GM18870 (cell line): ENCODE data around the gene NTSR1.

ENCODE experiments used
- ATAC-seq: cut with Tn5 transposase; IDR thresholded peaks from one replicate; pipeline ENCODE4 v1.9.1; 2021; ENCODE audit warnings: moderate library complexity; ENCODE audit not compliant: unreplicated experiment

The NTSR1 gene

DNA sequence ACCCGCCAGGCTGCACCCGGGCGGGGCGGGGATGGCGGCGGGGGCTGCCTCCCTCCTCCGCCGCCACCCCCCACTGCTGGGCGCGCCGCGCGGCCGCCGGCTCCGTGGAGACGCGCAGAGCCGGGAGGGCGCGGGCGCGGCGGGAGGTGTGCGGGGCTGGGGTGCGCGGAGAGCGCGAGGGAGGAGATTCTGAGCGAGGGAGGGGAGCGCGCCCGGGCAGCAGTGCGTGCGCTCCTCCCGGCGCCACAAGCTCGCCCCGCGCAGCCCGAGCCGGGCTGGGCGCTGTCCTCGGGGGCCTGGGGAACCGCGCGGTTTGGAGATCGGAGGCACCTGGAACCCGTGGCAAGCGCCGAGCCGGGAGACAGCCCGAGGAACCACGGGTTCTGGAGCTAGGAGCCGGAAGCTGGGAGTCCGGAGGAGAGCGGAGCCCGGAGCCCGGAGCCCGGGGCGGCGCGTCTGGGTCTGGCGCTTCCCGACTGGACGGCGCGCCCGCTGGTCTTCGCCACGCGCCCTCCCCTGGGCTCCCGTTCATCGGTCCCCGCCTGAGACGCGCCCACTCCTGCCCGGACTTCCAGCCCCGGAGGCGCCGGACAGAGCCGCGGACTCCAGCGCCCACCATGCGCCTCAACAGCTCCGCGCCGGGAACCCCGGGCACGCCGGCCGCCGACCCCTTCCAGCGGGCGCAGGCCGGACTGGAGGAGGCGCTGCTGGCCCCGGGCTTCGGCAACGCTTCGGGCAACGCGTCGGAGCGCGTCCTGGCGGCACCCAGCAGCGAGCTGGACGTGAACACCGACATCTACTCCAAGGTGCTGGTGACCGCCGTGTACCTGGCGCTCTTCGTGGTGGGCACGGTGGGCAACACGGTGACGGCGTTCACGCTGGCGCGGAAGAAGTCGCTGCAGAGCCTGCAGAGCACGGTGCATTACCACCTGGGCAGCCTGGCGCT, at the start of gene NTSR1:
Gene NTSR1, plus strand, starts transcription at position 246 of the 946 bp plus-strand sequence. Its CDS starts 372 bp downstream, at position 618.
- no peak for ATAC-seq

DNA sequence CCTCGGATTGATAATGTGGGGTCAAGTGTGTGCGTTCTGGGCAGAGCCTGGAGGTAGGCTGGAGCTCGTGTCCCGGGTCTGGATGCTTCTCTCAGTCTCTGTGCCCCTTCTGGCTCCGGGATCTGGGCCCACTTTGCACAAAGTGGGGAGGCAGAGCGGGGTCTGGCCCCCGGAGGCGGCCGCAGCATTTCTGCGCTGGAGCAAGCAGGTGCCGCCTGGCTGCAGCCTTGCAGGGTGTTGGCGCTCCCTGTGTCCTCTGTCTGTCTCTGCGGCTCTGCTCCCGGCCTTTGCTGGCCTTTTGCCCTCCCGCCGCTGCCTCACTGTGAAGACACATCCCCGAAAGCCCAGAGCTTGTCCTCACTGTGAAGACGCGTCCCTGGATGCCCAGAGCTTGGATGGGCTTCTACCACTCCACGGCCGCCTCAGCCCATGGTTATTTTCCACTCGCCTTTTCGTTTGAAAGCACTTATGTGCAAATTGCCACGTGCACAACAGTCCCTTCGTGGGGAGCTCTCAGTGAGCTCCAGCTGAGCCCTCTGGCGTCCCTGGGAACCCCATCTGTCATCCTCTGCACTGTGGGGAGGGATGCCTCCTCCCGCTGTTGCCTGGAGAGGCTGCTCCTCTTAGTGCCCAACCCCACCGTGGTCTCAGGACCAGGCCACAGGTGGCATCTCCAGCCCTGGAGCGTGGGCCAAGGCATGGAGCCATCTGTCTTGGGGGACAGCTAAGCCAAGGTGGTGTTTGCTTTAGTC, 49.0 kb upstream of the NTSR1 start:
- ATAC-seq: no peak

DNA sequence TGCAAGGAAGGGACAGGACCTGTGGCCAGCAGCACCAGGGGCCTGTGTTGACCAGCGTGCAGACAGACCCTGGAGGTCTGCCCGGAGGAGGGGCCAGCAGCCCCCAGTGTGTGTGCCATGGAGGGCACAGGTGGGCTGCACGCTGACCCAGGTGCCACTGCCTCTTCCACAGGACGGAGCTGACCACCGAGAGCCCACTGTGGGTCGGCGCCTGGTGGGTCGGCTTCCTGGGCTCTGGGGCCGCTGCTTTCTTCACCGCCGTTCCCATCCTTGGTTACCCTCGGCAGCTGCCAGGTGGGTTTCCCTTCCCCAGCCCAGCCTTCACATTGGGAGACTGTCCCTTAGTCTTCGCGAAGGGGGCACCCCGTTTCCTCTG, 48.4 kb upstream of the NTSR1 start:
- no peak for ATAC-seq

DNA sequence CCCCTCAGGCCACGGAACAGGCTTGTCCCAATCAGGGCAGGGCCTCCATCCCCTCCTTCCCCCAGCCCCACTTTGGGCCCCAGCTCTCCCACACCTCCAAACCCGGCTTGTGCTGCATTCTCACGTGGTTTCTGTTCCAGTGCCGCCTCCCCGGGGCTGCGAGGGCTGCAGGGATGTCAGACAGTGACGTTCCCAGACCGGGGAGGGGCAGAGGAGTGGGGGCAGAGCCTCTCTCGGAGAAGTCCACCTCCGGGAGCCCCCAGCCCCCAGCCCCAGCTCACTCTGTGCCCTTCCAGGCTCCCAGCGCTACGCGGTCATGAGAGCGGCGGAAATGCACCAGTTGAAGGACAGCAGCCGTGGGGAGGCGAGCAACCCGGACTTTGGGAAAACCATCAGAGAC, 47.9 kb upstream of the NTSR1 start:
- ATAC-seq: no peak

DNA sequence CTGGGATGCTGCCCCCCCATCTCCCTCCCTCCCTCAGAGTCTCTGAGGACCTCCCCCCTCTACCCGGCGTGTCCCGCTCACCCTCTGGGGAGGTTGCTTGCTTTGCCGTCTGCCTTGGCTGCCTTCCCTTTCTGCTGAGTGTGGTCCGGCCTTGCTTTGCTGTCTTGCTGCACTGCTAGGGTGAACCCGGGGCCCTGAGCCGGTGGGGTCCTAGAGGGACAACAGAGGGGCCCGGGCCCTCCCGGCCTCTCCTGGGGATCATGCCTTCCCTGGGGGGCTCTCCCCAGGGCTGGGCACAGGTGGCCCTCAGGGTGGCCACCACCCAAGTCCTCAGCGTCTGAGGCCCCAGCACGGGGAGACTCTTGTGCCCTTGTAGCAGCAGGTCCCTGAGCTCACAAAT, 47.0 kb upstream of the NTSR1 start:
- ATAC-seq: no peak

DNA sequence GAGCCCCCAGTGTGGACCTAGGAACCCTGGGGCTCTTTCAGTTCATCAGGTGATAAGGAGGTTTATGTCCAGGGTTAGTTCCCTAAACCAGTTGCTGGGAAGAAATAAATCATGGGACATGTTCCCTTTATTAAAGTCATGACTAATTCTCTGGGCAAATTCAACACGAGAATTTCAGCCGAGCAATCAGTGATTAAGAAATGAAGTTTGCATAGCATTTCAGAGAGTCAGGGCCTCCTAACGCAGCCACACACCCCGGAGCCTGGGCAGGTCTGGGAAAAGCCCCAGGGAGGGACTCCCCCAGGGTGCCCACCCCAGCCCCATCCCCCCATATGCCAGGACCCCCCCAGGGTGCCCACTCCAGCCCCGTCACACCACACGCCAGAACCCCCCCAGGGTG, 46.2 kb upstream of the NTSR1 start:
- ATAC-seq: no peak

DNA sequence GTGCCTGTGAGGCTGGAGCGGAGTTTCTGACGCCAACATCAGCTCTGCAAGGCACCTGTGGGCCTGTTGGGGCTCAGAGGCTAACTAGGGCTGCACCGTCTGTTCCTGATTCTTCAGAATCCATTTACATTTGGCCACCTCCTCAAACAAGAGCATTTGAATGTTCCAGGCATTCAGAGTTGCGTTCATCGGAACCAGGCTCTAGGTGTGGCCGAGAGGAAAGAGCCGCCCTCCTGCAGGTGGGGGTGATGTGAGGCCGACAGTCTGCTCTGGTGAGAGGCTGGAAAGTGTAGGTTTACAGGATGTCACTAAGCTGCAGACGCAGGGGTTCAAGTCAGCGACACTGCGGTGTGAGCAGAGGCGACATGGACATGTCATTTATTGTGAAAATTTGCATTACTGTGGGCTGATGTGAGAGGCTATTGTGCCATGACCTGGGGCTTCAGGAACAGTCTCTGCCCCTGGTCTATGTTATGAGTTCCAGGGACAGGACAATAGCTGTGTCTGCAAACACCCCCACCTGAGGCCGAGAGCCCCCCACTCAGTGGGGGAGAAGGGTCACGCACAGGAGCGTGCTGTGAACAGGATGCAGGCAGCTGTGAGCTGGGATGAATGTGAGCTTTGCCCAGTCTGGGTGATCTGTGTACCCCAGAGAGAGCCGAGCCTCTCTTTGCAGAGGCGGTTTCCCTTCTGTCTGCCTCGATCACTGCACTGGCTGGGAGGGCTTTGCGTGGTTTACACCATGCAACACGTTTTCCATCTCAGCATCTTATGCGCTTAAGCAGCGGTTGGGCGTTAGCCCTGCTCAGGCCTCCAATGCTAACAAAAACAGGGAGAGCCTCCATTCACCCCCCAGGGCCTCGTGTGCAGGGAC, 45.3 kb upstream of the NTSR1 start:
- no peak for ATAC-seq

DNA sequence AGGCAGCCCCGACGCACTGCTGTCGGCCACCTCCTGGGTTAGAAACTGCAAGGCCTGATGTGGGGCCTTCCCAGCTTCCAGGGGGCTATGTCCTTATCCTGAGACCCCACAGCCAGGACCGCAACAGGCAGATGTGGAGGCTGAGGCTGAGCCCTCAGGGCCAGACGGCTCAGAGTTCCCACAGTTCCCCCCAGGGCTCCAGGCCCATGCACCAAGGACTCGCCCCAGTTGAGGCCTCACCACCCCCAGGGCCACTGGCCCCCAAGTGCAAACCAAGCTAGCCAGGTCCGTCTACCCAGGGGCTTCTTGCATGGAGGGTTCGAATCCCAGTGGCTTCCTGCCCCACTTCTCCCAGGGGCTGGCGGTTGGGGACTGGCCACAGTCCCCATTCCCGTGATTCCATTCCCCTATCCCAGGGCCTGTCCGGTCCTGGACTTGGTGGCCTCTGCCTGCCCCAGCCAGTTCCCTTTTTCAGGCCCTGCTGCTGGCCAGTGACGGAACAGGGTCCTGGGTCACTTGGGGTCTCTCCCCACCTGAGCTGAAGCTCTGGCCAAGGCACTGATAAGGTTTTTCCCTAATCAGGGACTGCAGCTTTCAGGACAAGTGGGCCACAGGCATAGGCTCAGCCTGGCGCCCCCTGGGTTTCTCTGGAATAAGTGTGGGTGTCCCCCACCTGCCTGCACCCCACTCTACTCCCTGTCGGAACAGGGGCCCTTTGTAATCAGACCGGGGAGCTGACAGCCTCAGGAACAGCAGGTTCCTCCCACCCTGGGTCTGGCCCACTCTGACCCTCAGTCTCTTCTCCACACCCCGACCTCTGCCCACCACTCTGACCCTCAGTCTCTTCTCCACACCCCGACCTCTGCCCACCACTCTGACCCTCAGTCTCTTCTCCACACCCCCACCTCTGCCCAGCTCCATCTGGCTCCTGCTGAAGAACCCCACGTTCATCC, 44.3 kb upstream of the NTSR1 start:
- ATAC-seq: no peak

DNA sequence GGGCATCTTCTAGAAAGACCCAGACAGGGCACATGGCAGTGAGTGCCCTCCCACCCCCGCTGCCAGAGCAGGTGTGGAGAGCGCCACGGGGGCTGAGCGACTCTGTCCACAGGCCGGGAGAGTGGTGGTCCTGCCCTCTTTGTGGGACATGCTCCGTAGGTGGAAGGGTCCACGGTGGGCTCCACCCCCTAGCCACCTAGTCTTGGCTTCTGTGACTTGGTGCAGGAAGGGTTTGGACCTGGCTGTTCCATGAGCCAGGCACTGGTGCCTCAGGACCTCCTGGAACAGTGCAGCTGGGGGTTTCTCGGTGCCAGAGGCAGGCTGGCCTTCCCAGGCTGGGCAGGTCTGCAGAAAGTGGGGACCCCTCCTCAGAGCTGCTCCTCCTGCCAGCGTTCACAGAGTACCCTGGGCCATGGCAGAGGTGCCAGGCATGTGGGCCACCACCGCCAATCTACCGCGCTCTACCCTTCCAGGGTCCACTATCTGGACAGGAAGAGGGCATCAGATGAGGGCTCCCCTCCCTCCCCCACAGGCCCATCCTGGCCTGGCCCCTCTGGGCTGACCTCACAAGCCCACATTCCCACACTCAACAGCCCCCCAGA, 43.4 kb upstream of the NTSR1 start:
- ATAC-seq: no peak

DNA sequence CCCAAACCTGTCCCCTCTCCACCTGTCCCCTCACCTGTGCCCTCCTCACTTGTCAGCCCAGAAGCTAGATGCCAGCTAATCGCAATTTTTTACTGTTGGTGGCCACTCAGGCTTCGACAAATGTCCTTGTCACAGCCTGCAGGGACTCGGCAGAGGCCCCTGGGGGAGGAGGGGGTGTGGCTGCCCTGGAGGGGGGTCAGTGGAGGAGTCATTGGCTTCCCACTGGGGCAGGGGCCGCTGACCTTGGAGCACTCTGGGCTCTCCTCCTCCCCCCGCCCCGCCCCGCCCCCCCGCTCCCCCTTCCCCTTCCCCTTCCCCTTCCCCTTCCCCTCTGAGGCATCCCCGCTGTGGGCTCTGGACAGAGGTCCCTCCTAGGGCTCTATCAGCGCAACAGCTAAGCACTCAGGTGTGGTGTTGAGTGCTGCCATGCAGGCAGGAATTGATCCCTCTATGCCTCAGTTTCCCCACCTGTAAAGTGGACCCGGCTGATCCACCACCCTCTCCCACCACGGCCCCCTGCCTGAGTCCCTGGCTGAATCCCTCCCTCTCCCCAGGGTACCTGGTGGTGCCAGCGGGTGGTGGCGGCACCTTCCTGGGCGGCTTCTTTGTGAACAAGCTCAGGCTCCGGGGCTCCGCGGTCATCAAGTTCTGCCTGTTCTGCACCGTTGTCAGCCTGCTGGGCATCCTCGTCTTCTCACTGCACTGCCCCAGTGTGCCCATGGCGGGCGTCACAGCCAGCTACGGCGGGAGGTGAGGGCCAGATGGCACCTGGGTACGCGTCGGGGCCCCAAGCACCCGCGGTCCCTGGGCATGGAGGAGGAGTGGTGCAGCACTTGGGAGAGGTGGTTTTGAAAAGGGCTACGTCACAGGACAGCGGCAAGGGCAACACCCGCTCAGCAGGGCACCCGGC, 42.6 kb upstream of the NTSR1 start:
- ATAC-seq: no peak

DNA sequence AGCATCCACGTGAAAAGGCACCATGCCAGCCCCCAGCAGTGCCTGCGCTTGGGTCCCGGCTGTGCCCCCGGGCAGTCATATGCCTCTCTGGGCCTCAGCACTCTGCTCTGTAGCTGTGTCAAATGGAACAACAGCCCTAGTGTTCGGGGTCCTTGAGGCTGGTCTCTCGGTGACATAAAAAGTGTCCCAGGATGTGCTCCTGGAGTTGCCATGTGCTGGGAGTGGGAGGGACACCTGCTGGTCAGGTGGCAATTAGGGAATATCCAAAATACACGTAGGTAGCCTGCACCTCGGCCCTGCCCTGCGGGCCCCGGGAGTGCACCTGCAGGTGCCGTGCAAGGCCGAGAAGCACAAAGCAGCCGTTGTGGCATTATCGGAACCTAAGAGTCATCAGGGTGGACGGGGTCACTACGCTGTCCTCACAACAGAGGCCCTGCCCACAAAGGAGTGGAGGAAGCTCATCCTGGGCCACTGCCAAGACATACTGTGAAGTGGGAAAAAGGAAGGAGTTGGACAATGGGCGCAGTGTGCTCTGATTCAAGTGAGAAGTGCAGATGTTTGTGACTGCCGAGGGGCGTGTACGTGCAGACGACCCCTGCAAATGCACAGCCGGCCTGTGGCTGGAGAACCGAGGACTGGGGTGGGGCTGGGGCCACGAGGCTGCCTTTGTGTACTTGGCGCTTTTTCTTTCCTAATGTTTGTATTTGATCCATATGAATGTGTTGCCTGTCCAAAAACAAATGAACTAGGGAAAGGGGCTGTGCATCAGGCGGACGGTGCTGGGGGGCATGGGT, 41.7 kb upstream of the NTSR1 start:
- no peak for ATAC-seq

DNA sequence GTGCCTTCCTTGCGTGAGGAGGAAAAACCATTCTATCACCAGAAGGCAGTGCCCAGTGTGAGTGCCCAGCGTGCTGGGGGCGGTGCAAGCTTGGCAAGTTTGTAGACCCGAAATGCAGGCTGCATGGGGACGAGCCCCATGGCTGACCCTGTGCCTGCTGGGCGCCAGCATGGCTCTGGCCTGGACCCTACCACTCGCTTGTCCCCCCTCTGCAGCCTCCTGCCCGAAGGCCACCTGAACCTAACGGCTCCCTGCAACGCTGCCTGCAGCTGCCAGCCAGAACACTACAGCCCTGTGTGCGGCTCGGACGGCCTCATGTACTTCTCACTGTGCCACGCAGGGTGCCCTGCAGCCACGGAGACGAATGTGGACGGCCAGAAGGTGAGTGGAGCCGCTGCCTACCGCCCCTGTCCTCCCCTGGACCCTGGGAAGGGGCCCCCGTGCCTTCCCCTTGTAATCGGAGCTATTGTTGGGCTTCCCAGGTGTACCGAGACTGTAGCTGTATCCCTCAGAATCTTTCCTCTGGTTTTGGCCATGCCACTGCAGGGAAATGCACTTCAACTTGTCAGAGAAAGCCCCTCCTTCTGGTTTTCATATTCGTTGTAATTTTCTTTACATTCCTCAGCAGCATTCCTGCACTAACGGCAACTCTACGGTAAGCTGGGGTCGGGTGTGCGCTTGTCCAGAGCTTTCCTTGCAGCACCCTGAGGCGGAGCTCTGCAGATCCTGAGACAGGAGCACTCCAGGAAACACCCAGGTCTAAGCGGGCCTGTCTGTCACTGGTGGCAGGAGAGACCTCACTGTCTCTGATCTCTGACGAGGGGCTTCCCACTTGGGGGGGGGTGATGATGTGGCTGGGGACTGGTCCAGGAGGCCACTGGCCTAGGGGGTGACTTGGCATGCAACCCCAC, 40.9 kb upstream of the NTSR1 start:
- no peak for ATAC-seq

DNA sequence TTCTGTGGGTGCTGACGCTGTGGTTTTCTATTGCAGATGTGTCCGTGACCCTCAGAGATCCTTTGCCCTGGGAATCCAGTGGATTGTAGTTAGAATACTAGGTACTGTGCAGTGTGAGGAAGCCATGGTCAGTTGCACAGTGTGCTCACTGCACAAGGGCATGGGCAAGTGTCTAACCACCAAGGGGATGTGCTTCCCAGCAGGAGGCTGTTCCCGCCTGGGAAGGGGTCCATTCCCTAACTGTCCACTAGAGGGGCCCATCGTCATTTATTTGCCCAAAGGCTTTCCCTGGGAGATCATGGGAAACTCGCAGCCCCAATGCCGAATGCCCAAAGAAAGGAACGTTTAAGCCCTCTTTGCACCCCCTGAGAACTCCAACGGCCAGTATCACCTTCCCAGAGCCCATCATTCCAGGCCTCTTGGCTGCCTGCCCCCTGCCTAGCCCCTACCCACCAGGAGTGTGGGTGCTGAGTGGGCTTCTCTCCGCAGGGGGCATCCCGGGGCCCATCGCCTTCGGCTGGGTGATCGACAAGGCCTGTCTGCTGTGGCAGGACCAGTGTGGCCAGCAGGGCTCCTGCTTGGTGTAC, 40.1 kb upstream of the NTSR1 start:
- no peak for ATAC-seq

DNA sequence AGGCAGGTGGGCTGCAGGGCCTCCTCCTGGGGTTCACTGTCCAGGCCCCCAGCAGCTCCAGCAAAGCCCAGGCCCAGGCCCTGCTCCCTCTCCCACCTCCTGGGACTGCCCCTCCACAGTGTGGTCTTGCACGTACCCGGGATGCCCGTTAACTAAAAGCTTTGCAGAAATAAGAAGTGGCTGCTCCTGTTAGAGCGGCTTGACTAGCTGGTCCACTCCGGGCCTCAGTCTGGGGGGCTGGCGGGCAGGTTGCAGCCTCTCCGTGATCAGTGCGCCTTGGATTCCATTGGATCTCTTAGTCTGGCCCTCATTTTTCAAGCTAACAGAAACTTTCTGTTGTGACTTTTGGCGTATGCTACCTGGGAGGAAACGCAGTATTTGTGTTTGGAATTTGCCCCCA, 39.4 kb upstream of the NTSR1 start:
- ATAC-seq: no peak

DNA sequence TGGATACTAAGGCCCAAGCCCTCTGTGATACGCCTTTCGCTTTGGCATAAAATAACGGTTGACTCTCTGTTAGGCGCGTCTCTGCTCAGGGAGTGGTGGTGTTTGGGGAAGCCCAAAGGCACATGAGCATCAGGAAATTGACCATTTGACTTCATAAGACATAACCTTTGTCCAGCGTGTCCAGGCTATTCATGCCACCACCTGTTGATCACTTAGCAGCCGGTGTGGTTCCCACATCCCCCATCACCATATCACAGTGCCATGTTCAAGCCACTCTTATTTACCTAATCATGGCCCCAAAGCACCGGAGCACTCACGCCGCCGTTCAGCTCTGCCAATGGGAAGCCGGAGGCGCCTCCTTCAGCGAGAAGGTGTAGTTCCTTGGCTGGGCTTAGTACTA, 38.5 kb upstream of the NTSR1 start:
- ATAC-seq: no peak

DNA sequence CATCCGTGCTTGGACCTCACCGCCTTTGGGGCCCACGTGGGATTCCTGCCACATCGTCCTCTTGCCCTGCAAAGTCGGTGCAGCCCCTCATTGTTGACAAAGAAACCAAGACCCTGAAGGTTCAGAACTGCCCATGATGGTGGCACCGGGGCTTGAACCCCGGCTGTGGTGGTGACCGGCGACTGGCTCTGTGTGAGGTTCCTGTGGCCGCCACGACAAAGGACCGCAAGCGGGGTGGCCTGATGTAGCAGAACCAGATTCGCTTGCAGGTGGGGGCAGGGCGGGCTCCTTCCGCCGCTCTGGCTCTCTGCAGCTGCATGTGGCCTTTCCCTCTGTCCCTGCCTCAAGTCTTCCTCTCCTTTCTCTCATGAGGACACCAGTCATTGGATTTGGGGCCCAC, 37.6 kb upstream of the NTSR1 start:
- no peak for ATAC-seq
